ENCODE measurements around the gene PUS1. TPM values are rescaled to one million over a fixed set of nuclear protein-coding genes. Genes with fewer than 3 reads are reported as not detected.

Gene PUS1
- total RNA-seq, 2 experiments from 2014 or later: 43.5 to 78.3 TPM

GRCh38 chr12:131897276-131897675 is 31.8 kb upstream of the PUS1 start:
- Histone ChIP-seq H3K36me3 (ENCODE audit: insufficient read depth, low read length) (no peaks in the 10 kb centered on the region), H3K4me1 (ENCODE audit: insufficient read depth, low read length, poor library complexity, severe bottlenecking) (peaks cover 13% of the 10 kb centered on the region), H3K79me2 (ENCODE audit: insufficient read depth, low read depth, low read length) (no peaks in the 10 kb centered on the region), H3K9me3 (ENCODE audit: low read length) (no peaks in the 10 kb centered on the region), H3K9me2 (ENCODE audit: insufficient read depth, low read length) (no peaks in the 10 kb centered on the region), H2AFZ (ENCODE audit: low read length) (no peak overlapping the region), H3K27ac (ENCODE audit: low read depth, low read length, poor library complexity, severe bottlenecking) (no peak overlapping the region), H3K4me2 (ENCODE audit: low read length) (no peak overlapping the region), H4K20me1 (ENCODE audit: insufficient read depth, low read length) (peaks cover 7% of the 10 kb centered on the region; the same call in 1 of the 2 replicates), H3K4me3 (ENCODE audit: low read depth, low read length, poor library complexity, severe bottlenecking) (no peak overlapping the region)
- CTCF ChIA-PET (ENCODE audit: unreplicated experiment): no interaction called here
- POLR2A ChIA-PET: no interaction called here
- TF ChIP-seq EZH2phosphoT487 (IDR thresholded peaks at IDR 0.05; ENCODE audit: borderline replicate concordance, low read depth, low read length) (no peak), CTCF (conservative IDR thresholded peaks at IDR 0.05; ENCODE audit: low read length) (no peak)
- no TSS peak for BruUV-seq (replicated peaks)
- intact Hi-C loops (cut with micrococcal nuclease; ENCODE audit: unreplicated experiment): no loop called here
- DNase-seq (ENCODE audit: low spot score): no peak

- Histone ChIP-seq H3K4me3 (ENCODE audit: low read depth, low read length, poor library complexity, severe bottlenecking) (no peak overlapping the region), H3K4me2 (ENCODE audit: low read length) (no peak overlapping the region), H2AFZ (ENCODE audit: low read length) (no peak overlapping the region), H4K20me1 (ENCODE audit: insufficient read depth, low read length) (peaks cover 7% of the 10 kb centered on the region; the same call in 1 of the 2 replicates), H3K36me3 (ENCODE audit: insufficient read depth, low read length) (no peaks in the 10 kb centered on the region), H3K4me1 (ENCODE audit: insufficient read depth, low read length, poor library complexity, severe bottlenecking) (peaks cover 13% of the 10 kb centered on the region), H3K9me3 (ENCODE audit: low read length) (no peaks in the 10 kb centered on the region), H3K9me2 (ENCODE audit: insufficient read depth, low read length) (no peaks in the 10 kb centered on the region), H3K79me2 (ENCODE audit: insufficient read depth, low read depth, low read length) (no peaks in the 10 kb centered on the region), H3K27ac (ENCODE audit: low read depth, low read length, poor library complexity, severe bottlenecking) (no peak overlapping the region)
- TF ChIP-seq EZH2phosphoT487 (IDR thresholded peaks at IDR 0.05; ENCODE audit: borderline replicate concordance, low read depth, low read length): no peak
- no peak for TF ChIP-seq CTCF (conservative IDR thresholded peaks at IDR 0.05; ENCODE audit: low read length)
- intact Hi-C loops (cut with micrococcal nuclease; ENCODE audit: unreplicated experiment): no loop called here
- no peak for DNase-seq (ENCODE audit: low spot score)
- CTCF ChIA-PET (ENCODE audit: unreplicated experiment): no interaction called here
- POLR2A ChIA-PET: no interaction called here
- BruUV-seq (replicated peaks): TSS peak; percentile 65
Observed at GRCh38 chr12:131897875-131898274, 31.2 kb upstream of the PUS1 start.

- ChIA-PET POLR2A (no interaction called here), CTCF (ENCODE audit: unreplicated experiment) (no interaction called here)
- Histone ChIP-seq H3K9me3 (ENCODE audit: low read length) (no peaks in the 10 kb centered on the region), H4K20me1 (ENCODE audit: insufficient read depth, low read length) (peaks cover 4% of the 10 kb centered on the region; the same call in 1 of the 2 replicates), H3K27ac (ENCODE audit: low read depth, low read length, poor library complexity, severe bottlenecking) (no peak overlapping the region), H3K4me3 (ENCODE audit: low read depth, low read length, poor library complexity, severe bottlenecking) (no peak overlapping the region), H3K79me2 (ENCODE audit: insufficient read depth, low read depth, low read length) (no peaks in the 10 kb centered on the region), H3K4me1 (ENCODE audit: insufficient read depth, low read length, poor library complexity, severe bottlenecking) (peaks cover 9% of the 10 kb centered on the region), H3K9me2 (ENCODE audit: insufficient read depth, low read length) (no peaks in the 10 kb centered on the region), H3K36me3 (ENCODE audit: insufficient read depth, low read length) (no peaks in the 10 kb centered on the region), H3K4me2 (ENCODE audit: low read length) (no peak overlapping the region), H2AFZ (ENCODE audit: low read length) (no peak overlapping the region)
- intact Hi-C loops (cut with micrococcal nuclease; ENCODE audit: unreplicated experiment): no loop called here
- BruUV-seq (replicated peaks): no TSS peak
- DNase-seq (ENCODE audit: low spot score): no peak
- TF ChIP-seq CTCF (conservative IDR thresholded peaks at IDR 0.05; ENCODE audit: low read length) (no peak), EZH2phosphoT487 (IDR thresholded peaks at IDR 0.05; ENCODE audit: borderline replicate concordance, low read depth, low read length) (no peak)
Observed at GRCh38 chr12:131900397-131900796, 28.7 kb upstream of the PUS1 start.
